Epithelial cell of esophagus (primary cell): ENCODE measurements around the gene YBX2.

Experiments
- DNase-seq: peaks from one replicate; pipeline ENCODE4 v3.0.0; 2010; ENCODE audit warnings: low read depth
- H3K4me3 ChIP-seq: 2 replicates; pipeline ENCODE4 v1.5.1; 2011; ENCODE audit warnings: mild to moderate bottlenecking, low read length, control low read depth
- CTCF ChIP-seq: IDR thresholded peaks from 2 replicates; pipeline ENCODE4 v1.5.1; 2011; ENCODE audit warnings: low read depth, mild to moderate bottlenecking, low read length, control low read depth, inconsistent platforms; ENCODE audit not compliant: insufficient read depth; ENCODE audit errors: missing control alignments

Gene YBX2

GRCh38 chr17:7254511-7254910 lies 39.9 kb downstream of the YBX2 start:
- no peak for TF ChIP-seq CTCF
- no peak overlapping the region for H3K4me3 ChIP-seq
- no peak for DNase-seq

DNA sequence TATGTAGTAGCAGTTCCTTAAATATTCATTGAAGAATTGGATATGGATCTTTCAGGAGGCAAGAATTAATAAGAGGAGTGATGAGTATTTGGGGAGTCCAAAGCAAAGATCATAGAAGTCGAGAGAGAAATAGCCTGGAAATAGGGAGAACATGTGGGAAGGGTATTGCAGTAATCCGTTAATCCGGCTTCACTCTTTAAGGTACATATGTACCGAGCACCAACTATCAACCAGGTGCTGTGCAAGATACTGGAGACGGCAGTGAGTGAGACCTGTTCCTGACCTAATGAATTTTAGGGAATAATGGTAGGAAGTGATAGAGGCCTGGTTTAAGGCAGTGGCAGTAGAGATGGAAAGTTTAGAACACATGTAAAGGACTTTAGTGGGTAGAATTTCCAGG lies 41.4 kb downstream of the YBX2 start:
- no peak for DNase-seq
- no peak for TF ChIP-seq CTCF
- H3K4me3 ChIP-seq = peak overlapping the region; percentile 77

- peak; percentile 93 for DNase-seq
- H3K4me3 ChIP-seq = peak within 1 kb of the TSS; percentile 77
- no peak for TF ChIP-seq CTCF
Measured at GRCh38 chr17:7252176-7253043, 42.0 kb downstream of the YBX2 start, which contains the start of gene ELP5. ELP5 (plus strand) TSS chr17:7252215; CDS start chr17:7252551, 336 bp downstream.

DNA sequence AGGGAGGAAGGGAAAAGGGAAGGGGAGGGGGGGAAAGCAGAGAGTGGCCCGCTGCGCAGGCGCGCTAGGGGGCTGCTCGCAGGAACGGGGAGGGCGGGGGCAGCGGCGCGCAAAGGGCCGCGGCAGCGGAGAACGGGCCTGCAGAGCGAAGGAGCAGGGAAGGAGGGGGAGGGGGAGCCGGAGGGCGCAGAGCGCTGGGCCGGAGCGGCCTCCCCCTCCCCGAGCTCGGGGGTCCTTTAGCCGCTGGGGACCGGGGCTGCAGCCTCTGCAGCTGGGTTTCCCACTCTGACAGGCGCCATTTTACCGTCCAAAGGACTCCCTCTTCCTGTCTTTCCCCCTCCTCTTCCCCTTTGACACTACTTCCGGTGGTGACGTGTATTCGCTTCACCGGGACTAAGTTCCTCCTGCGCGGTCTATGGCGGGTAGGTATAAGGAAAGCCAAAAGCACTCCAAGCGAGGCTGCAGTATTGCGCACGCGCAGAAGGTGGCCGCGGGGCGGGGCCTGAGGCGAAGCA lies 42.7 kb downstream of the YBX2 start, which contains the start of gene CTDNEP1:
Gene CTDNEP1 (minus strand): TSS at position 74 of the 515 bp plus-strand sequence. CDS start 438 bp downstream, outside the sequence.
- peak; percentile 99 for DNase-seq
- no peak for TF ChIP-seq CTCF
- H3K4me3 ChIP-seq = peak within 1 kb of the TSS; percentile 77

- TF ChIP-seq CTCF = no peak
- peak; percentile 32 for DNase-seq
- peak overlapping the region; percentile 77 for H3K4me3 ChIP-seq
Measured at GRCh38 chr17:7250695-7251627, 43.5 kb downstream of the YBX2 start.

- H3K4me3 ChIP-seq = peak overlapping the region; percentile 77
- DNase-seq = no peak
Measured at GRCh38 chr17:7249830-7250229, 44.6 kb downstream of the YBX2 start.

More at GRCh38 chr17:7249830-7250229, 44.6 kb downstream of the YBX2 start:
- TF ChIP-seq CTCF = no peak
